RWPE2 (cell line): Measurements from ENCODE around the gene IL21.

ENCODE experiments used
- ATAC-seq: fragments of 200-7000 bp; cut with Tn5 transposase; 3 replicates; pipeline ENCODE4 v1.9.1; 2021; ENCODE audit warnings: low read depth
- DNase-seq: peaks from one replicate; pipeline ENCODE4 v3.0.0-alpha.2; 2020; ENCODE audit warnings: low spot score
- H3K27ac ChIP-seq: fragments of 450-650 bp; 2 replicates; pipeline ENCODE4 v1.5.1; 2017; ENCODE audit warnings: mild to moderate bottlenecking; ENCODE audit not compliant: poor library complexity, severe bottlenecking
- H3K27me3 ChIP-seq: fragments of 250-450 bp; sonication (Bioruptor Pico); 2 replicates; pipeline ENCODE4 v1.5.1; 2021; ENCODE audit warnings: mild to moderate bottlenecking, moderate library complexity; ENCODE audit not compliant: insufficient read depth, poor library complexity, severe bottlenecking
- H3K36me3 ChIP-seq: fragments of 250-450 bp; sonication (Bioruptor Pico); 2 replicates; pipeline ENCODE4 v1.5.1; 2020; ENCODE audit warnings: low read depth, mild to moderate bottlenecking, moderate library complexity
- H3K4me1 ChIP-seq: fragments of 250-450 bp; sonication (Bioruptor Pico); 2 replicates; pipeline ENCODE4 v1.5.1; 2021; ENCODE audit warnings: mild to moderate bottlenecking, moderate library complexity; ENCODE audit not compliant: insufficient read depth, poor library complexity, severe bottlenecking
- H3K4me3 ChIP-seq: fragments of 250-450 bp; sonication (Bioruptor Pico); 2 replicates; pipeline ENCODE4 v1.5.1; 2021; ENCODE audit warnings: mild to moderate bottlenecking, moderate library complexity; ENCODE audit not compliant: severe bottlenecking
- H3K9me3 ChIP-seq: fragments of 250-450 bp; sonication (Bioruptor Pico); 2 replicates; pipeline ENCODE4 v1.5.1; 2021; ENCODE audit warnings: mild to moderate bottlenecking, moderate library complexity; ENCODE audit not compliant: severe bottlenecking
- CTCF ChIP-seq: fragments of 450-650 bp; IDR thresholded peaks from one replicate; pipeline ENCODE4 v1.5.1; 2017; ENCODE audit warnings: mild to moderate bottlenecking, moderate library complexity; ENCODE audit not compliant: poor library complexity, severe bottlenecking

Gene IL21

DNA sequence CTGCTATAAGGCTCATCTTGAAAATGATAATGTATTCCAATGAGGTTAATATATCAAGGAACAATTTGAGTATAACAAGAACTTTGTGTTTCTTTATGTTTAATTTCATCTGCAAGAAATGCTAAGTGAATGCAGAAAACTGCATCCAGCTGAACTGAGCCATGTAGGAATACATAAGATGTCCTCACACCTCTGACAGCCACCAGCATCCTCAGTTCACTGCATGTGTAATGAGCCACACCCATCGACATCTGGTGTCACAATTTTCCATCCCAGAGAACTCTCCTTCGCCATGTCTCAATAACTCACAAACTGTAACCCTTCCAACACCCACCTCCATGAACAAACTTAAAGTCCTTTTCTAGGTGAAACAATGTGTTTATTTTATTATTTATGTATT is 3.3 kb upstream of the IL21 start:
- Histone ChIP-seq H3K4me3 (no peak overlapping the region), H3K27me3 (no peaks in the 10 kb centered on the region), H3K27ac (no peak overlapping the region), H3K9me3 (no peaks in the 10 kb centered on the region), H3K36me3 (no peaks in the 10 kb centered on the region), H3K4me1 (no peaks in the 10 kb centered on the region)
- TF ChIP-seq CTCF: no peak
- ATAC-seq (no peak), DNase-seq (no peak)

GRCh38 chr4:122623637-122624166 is 2.8 kb upstream of the IL21 start:
- no peak for ATAC-seq
- H3K4me1 ChIP-seq: no peaks in the 10 kb centered on the region
- no peak for DNase-seq

GRCh38 chr4:122622400-122622799 is 1.5 kb upstream of the IL21 start:
- H3K4me1 ChIP-seq: no peaks in the 10 kb centered on the region
- H3K27me3 ChIP-seq: no peaks in the 10 kb centered on the region
- H3K4me3 ChIP-seq: no peak overlapping the region
- H3K27ac ChIP-seq: no peak overlapping the region
- no peaks in the 10 kb centered on the region for H3K9me3 ChIP-seq
- ATAC-seq: no peak
- no peak for DNase-seq
- TF ChIP-seq CTCF: no peak
- no peaks in the 10 kb centered on the region for H3K36me3 ChIP-seq

More at GRCh38 chr4:122623637-122624166, 2.8 kb upstream of the IL21 start:
- Histone ChIP-seq H3K27me3 (no peaks in the 10 kb centered on the region), H3K4me3 (no peak overlapping the region), H3K27ac (no peak overlapping the region), H3K36me3 (no peaks in the 10 kb centered on the region), H3K9me3 (no peaks in the 10 kb centered on the region)
- TF ChIP-seq CTCF: no peak

- no peak overlapping the region for H3K4me3 ChIP-seq
- no peaks in the 10 kb centered on the region for H3K9me3 ChIP-seq
- DNase-seq (no peak), ATAC-seq (no peak)
- no peaks in the 10 kb centered on the region for H3K27me3 ChIP-seq
- H3K27ac ChIP-seq: no peak overlapping the region
- no peak for TF ChIP-seq CTCF
- H3K4me1 ChIP-seq: no peaks in the 10 kb centered on the region
- no peaks in the 10 kb centered on the region for H3K36me3 ChIP-seq
These were observed 1.3 kb downstream of the IL21 start for GRCh38 chr4:122619611-122620010.
